WTC11 (cell line): ENCODE data around the gene PHLPP1.
A peak's percentile ranks its signal among the peaks of the same experiment; 100 is the strongest.

Experiments
- CTCF ChIP-seq: fragments of 200-600 bp; IDR thresholded peaks from 2 replicates; pipeline ENCODE4 v1.8.0; 2022; ENCODE audit warnings: antibody characterized with exemption
- E2F4 ChIP-seq: sonication (generic); formaldehyde crosslinking; IDR thresholded peaks from 2 replicates; pipeline ENCODE4 v1.8.1; 2022; ENCODE audit warnings: low read depth, mild to moderate bottlenecking, moderate library complexity, missing genetic modification reagents, borderline replicate concordance
- E2F5 ChIP-seq: sonication (generic); formaldehyde crosslinking; IDR thresholded peaks from 2 replicates; pipeline ENCODE4 v1.8.1; 2022; ENCODE audit warnings: mild to moderate bottlenecking, moderate library complexity, missing genetic modification reagents
- ELF4 ChIP-seq: sonication (generic); formaldehyde crosslinking; IDR thresholded peaks from 2 replicates; pipeline ENCODE4 v1.8.1; 2022; ENCODE audit warnings: low read depth, mild to moderate bottlenecking, moderate library complexity, missing genetic modification reagents
- ESRRA ChIP-seq: sonication (generic); formaldehyde crosslinking; IDR thresholded peaks from 2 replicates; pipeline ENCODE4 v1.8.1; 2022; ENCODE audit warnings: mild to moderate bottlenecking, missing genetic modification reagents, borderline replicate concordance
- ETV6 ChIP-seq: sonication (generic); formaldehyde crosslinking; IDR thresholded peaks from 2 replicates; pipeline ENCODE4 v1.8.1; 2022; ENCODE audit warnings: mild to moderate bottlenecking, missing genetic modification reagents
- NR3C1 ChIP-seq: sonication (generic); formaldehyde crosslinking; conservative IDR thresholded peaks from 2 replicates; pipeline ENCODE4 v1.8.1; 2023; ENCODE audit warnings: low read depth, mild to moderate bottlenecking, missing genetic modification reagents

- TF ChIP-seq CTCF (0 out of 2 replicates have a peak, but pooled peaks have one; percentile 20), ESRRA (CRISPR knock-in tag) (no peak), ETV6 (CRISPR knock-in tag) (peak; percentile 57; the same call in 1 of the 2 replicates), E2F5 (peak; percentile 95), E2F4 (CRISPR knock-in tag) (no peak), ELF4 (CRISPR knock-in tag) (no peak), NR3C1 (no peak)
Measured at GRCh38 chr18:62714671-62715435, 488 bp upstream of the PHLPP1 start.
